ENCODE measurements around the gene SLC9A3. TPM values are rescaled to one million over a fixed set of nuclear protein-coding genes. Genes with fewer than 3 reads are reported as not detected.

Gene SLC9A3
- total and polyA plus RNA-seq, 2 of the 13 experiments (the other 11 are each of a cell fraction or from before 2014, with no cell fraction given) = 1.5 to 1.8 TPM

GRCh38 chr5:522899-523440, 1.3 kb downstream of the SLC9A3 start:
- H3K9me3 ChIP-seq (ENCODE audit: low read length) = no peaks in the 10 kb centered on the region
- no peak overlapping the region for H3K9ac ChIP-seq (ENCODE audit: insufficient read depth, low read depth, low read length)
- H3K4me2 ChIP-seq (ENCODE audit: low read depth, low read length) = no peak overlapping the region
- no peak for FAIRE-seq
- 45% methylated on average over 18 of the region's 21 CpGs for WGBS (ENCODE audit: low lambda C conversion rate)
- H3K4me3 ChIP-seq (replicated peaks in 1 of 3; ENCODE audit: insufficient read depth in 1 of 3, low read depth in 2 of 3, low read length in 3 of 3) = no peak overlapping the region
- in situ Hi-C loops (cut with HindIII; ENCODE audit: extremely low pct_ligation_motif_present, low pct_unique_long_range_greater_than_20kb) = no loop called here
- intact Hi-C loops (cut with micrococcal nuclease; ENCODE audit: unreplicated experiment) = no loop called here
- ATAC-seq = peak; percentile 30
- no peaks in the 10 kb centered on the region for H4K20me1 ChIP-seq (ENCODE audit: insufficient read depth, low read length)
- no peak overlapping the region for H2AFZ ChIP-seq (ENCODE audit: low read length)
- TF ChIP-seq ZNF18 (CRISPR knock-in tag; IDR thresholded peaks at IDR 0.05; ENCODE audit: insufficient replicate concordance) (no peak), HOXA9 (CRISPR knock-in tag; IDR thresholded peaks at IDR 0.05; ENCODE audit: borderline replicate concordance) (no peak), THAP8 (CRISPR knock-in tag; IDR thresholded peaks at IDR 0.05; ENCODE audit: borderline replicate concordance) (no peak), ZNF354B (CRISPR knock-in tag; IDR thresholded peaks at IDR 0.05) (no peak), LBX2 (CRISPR knock-in tag; IDR thresholded peaks at IDR 0.05; ENCODE audit: borderline replicate concordance) (no peak), TBL1XR1 (IDR thresholded peaks at IDR 0.05; ENCODE audit: borderline replicate concordance, low read length, partially characterized antibody) (no peak), HIC2 (CRISPR knock-in tag; IDR thresholded peaks at IDR 0.05; ENCODE audit: low read depth) (no peak), ZNF230 (CRISPR knock-in tag; IDR thresholded peaks at IDR 0.05) (no peak)
- H3K36me3 ChIP-seq (replicated peaks in 1 of 2; ENCODE audit: control insufficient read depth in 1 of 2, insufficient read depth in 2 of 2, low read length in 2 of 2) = no peaks in the 10 kb centered on the region
- H3K27ac ChIP-seq (ENCODE audit: extremely low read length, insufficient read depth, low read length) = no peak overlapping the region
- DNase-seq (ENCODE audit: low spot score) = no peak
- H3K27me3 ChIP-seq (ENCODE audit: control insufficient read depth in 1 of 2, insufficient read depth in 2 of 2, low read length in 2 of 2) = peaks cover 0 to 60% of the 10 kb centered on the region in 2 experiments; a peak in 4 of 5 replicates
- BruUV-seq (replicated peaks) = no TSS peak
- no peaks in the 10 kb centered on the region for H3K79me2 ChIP-seq (ENCODE audit: insufficient read depth, low read length)
- CTCF ChIA-PET (ENCODE audit: low intra/inter-chr PET ratio, low total read pairs) = no interaction called here
- H3K4me1 ChIP-seq (ENCODE audit: insufficient read depth, low read length) = peaks cover 17% of the 10 kb centered on the region; the same call in 1 of the 2 replicates
- POLR2A ChIA-PET = no interaction called here

All from HepG2 (cell line).